ENCODE measurements around the gene TWIST2.

DNA sequence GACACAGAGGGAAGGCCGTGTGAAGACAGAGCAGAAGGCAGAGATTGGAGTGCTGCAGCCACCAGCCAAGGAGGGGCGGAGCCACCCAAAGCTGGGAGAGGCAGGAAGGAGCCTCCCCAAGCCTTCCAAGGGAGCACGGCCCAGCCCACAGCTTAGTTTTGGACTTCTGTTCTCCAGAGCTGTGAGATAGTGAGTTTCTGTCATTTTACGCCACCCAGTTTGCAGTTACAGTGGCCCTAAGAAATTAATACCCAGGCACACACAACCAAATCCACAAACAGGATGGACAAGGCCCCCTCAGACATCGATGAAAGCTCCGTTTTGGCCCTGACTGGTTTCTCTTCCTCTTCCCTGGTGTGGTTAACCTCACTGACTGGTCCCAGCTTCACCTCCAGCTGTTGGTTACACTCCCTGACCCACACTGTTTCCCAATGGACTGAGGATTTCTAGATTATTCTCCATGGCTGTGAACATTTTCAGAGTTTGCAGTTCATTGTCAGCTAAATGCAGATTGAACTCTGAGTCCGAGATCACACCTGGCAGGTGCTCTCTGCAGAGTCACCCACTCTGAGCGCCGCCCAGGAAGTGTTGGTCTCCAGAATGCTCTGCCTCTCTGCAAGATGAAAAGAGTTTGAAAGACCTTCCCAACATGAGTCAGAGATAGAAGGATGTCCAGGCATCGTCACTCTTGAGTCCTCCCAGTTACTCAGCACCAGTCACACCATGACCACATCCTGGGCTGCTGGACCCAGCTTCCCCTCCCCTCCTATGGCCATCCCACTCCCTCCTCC lies 100.2 kb downstream of the TWIST2 start:
- no peak for TF ChIP-seq CTCF (conservative IDR thresholded peaks at IDR 0.05; ENCODE audit: low read depth, low read length)
- TF ChIP-seq EZH2 (IDR thresholded peaks at IDR 0.05; ENCODE audit: borderline replicate concordance, low read depth, low read length, poor library complexity, severe bottlenecking): no peak
